PC-3 (cell line): Measurements from ENCODE around the gene RRAS. TPM values are rescaled to one million over a fixed set of nuclear protein-coding genes. Genes with fewer than 3 reads are reported as not detected.

ENCODE experiments used
- ATAC-seq: fragments of 200-7000 bp; cut with Tn5 transposase; 2 replicates; pipeline ENCODE4 v1.9.1; 2020; ENCODE audit warnings: mild to moderate bottlenecking, moderate library complexity
- BruUV-seq: library from RNA; stranded (reverse); fragments of 400-500 nt; replicated peaks from 2 replicates; lab custom pipeline; 2021; lab: Mats Ljungman, UMichigan
- CTCF ChIA-PET: fragments of 300-600 bp; sonication (Branson Sonifier 250); formaldehyde crosslinking; loops from one replicate; lab custom pipeline; 2022; ENCODE audit warnings: antibody characterized with exemption; lab: Charles Lee
- POLR2A ChIA-PET: fragments of 300-600 bp; sonication (Branson Sonifier 250); formaldehyde crosslinking; loops from one replicate; lab custom pipeline; 2022; ENCODE audit warnings: antibody characterized with exemption; ENCODE audit not compliant: unreplicated experiment; lab: Charles Lee
- DNase-seq: peaks from one replicate; pipeline ENCODE4 v3.0.0-alpha.2; 2015
- H2AFZ ChIP-seq: fragments of 300-600 bp; sonication (generic); 2 replicates; pipeline ENCODE4 v1.6.0; 2016; ENCODE audit warnings: antibody characterized with exemption, low read length
- H3F3A ChIP-seq: fragments of 300-600 bp; sonication (generic); one replicate; pipeline ENCODE4 v1.6.0; 2017; ENCODE audit warnings: antibody characterized with exemption, low read length, control low read depth, mild to moderate bottlenecking; ENCODE audit not compliant: unreplicated experiment
- H3K27ac ChIP-seq: fragments of 300-600 bp; sonication (generic); 2 replicates; pipeline ENCODE4 v1.5.1; 2016; ENCODE audit warnings: mild to moderate bottlenecking, low read length
- H3K27me3 ChIP-seq: fragments of 300-600 bp; sonication (generic); 2 replicates; pipeline ENCODE4 v1.6.1; 2016; ENCODE audit warnings: low read length, mixed read lengths
- H3K36me3 ChIP-seq: fragments of 300-600 bp; sonication (generic); 2 replicates; pipeline ENCODE4 v1.6.1; 2016; ENCODE audit warnings: low read depth, mixed run types, low read length, mixed read lengths
- H3K4me1 ChIP-seq: fragments of 300-600 bp; sonication (generic); 2 replicates; pipeline ENCODE4 v1.5.1; 2016; ENCODE audit warnings: low read length; ENCODE audit not compliant: insufficient read depth
- H3K4me2 ChIP-seq: fragments of 300-600 bp; sonication (generic); 2 replicates; pipeline ENCODE4 v1.6.0; 2016; ENCODE audit warnings: low read length
- H3K4me3 ChIP-seq: fragments of 300-600 bp; sonication (generic); 2 replicates; pipeline ENCODE4 v1.5.1; 2016; ENCODE audit warnings: mild to moderate bottlenecking, low read length, mixed read lengths
- H3K79me2 ChIP-seq: fragments of 300-600 bp; sonication (generic); 2 replicates; pipeline ENCODE4 v1.6.1; 2017; ENCODE audit warnings: low read length, mixed read lengths
- H3K9ac ChIP-seq: fragments of 300-600 bp; sonication (generic); 2 replicates; pipeline ENCODE4 v1.6.0; 2016; ENCODE audit warnings: mild to moderate bottlenecking, low read length
- H3K9me2 ChIP-seq: fragments of 300-600 bp; sonication (generic); replicated peaks from 2 replicates; pipeline ENCODE4 v1.6.1; 2016; ENCODE audit warnings: mixed run types, low read length, mixed read lengths
- H3K9me3 ChIP-seq: fragments of 300-600 bp; sonication (generic); 2 replicates; pipeline ENCODE4 v1.6.1; 2016; ENCODE audit warnings: low read length, mixed read lengths
- H4K20me1 ChIP-seq: fragments of 300-600 bp; sonication (generic); 2 replicates; pipeline ENCODE4 v1.6.1; 2016; ENCODE audit warnings: low read length, mixed read lengths
- CTCF ChIP-seq: fragments of 300-600 bp; sonication (generic); conservative IDR thresholded peaks from 2 replicates; pipeline ENCODE4 v1.5.1; 2017; ENCODE audit warnings: antibody characterized with exemption, low read depth, mild to moderate bottlenecking, low read length
- EZH2 ChIP-seq: fragments of 300-600 bp; sonication (generic); IDR thresholded peaks from one replicate; pipeline ENCODE4 v1.6.1; 2017; ENCODE audit warnings: antibody characterized with exemption, mild to moderate bottlenecking, low read length; ENCODE audit not compliant: unreplicated experiment
- EZH2phosphoT487 ChIP-seq: fragments of 300-600 bp; sonication (generic); IDR thresholded peaks from 2 replicates; pipeline ENCODE4 v1.6.1; 2018; ENCODE audit warnings: mild to moderate bottlenecking, antibody characterized with exemption, low read length, borderline replicate concordance
- intact Hi-C: fragments of 100-400 bp; cut with micrococcal nuclease; formaldehyde crosslinking; loops from 2 replicates; pipeline ENCODE4 v1.9.0; 2023
- total RNA-seq: library from RNA; depleted of rRNA; stranded (reverse); fragments of >200 nt; gene quantifications from 2 replicates; pipeline ENCODE4 v1.2.3, GENCODE V29; 2014

Gene RRAS
- total RNA-seq, 1 experiment from 2014 or later: 32.0 TPM

- ATAC-seq: no peak
- no peaks in the 10 kb centered on the region for H3K27me3 ChIP-seq
- no peak for TF ChIP-seq EZH2
- no peak for TF ChIP-seq CTCF
- TF ChIP-seq EZH2phosphoT487: no peak
- BruUV-seq: TSS peak; percentile 50
- peaks cover 21% of the 10 kb centered on the region for H3K79me2 ChIP-seq
- no peak for DNase-seq
- ChIA-PET POLR2A (no interaction called here), CTCF (no interaction called here)
- H3K4me3 ChIP-seq: no peak overlapping the region
- H3K27ac ChIP-seq: no peak overlapping the region
- intact Hi-C loops: no loop called here
- H3K4me2 ChIP-seq: no peak overlapping the region
- H3K9me2 ChIP-seq: no peaks in the 10 kb centered on the region
- H3K36me3 ChIP-seq: peaks cover 50% of the 10 kb centered on the region
- 0 out of 2 replicates have a peak, but pooled peaks cover 3% of the 10 kb centered on the region for H4K20me1 ChIP-seq
- H2AFZ ChIP-seq: no peak overlapping the region
- no peak overlapping the region for H3K9ac ChIP-seq
- H3K4me1 ChIP-seq: no peaks in the 10 kb centered on the region
- no peaks in the 10 kb centered on the region for H3F3A ChIP-seq
- no peaks in the 10 kb centered on the region for H3K9me3 ChIP-seq
Observed at GRCh38 chr19:49652551-49653465, 12.9 kb upstream of the RRAS start.

GRCh38 chr19:49651820-49652550 lies 12.0 kb upstream of the RRAS start:
- intact Hi-C loops: no loop called here
- no peaks in the 10 kb centered on the region for H3K9me3 ChIP-seq
- H3K27me3 ChIP-seq: no peaks in the 10 kb centered on the region
- TF ChIP-seq EZH2phosphoT487 (no peak), EZH2 (no peak), CTCF (no peak)
- no peak for DNase-seq
- no peak overlapping the region for H3K9ac ChIP-seq
- no peak for ATAC-seq
- H3K4me2 ChIP-seq: no peak overlapping the region
- ChIA-PET CTCF (no interaction called here), POLR2A (no interaction called here)
- H3K27ac ChIP-seq: no peak overlapping the region
- BruUV-seq: no TSS peak
- 0 out of 2 replicates have a peak, but pooled peaks cover 3% of the 10 kb centered on the region for H4K20me1 ChIP-seq
- no peaks in the 10 kb centered on the region for H3K4me1 ChIP-seq
- no peak overlapping the region for H3K4me3 ChIP-seq
- no peak overlapping the region for H2AFZ ChIP-seq
- no peaks in the 10 kb centered on the region for H3F3A ChIP-seq
- peaks cover 29% of the 10 kb centered on the region for H3K79me2 ChIP-seq
- peaks cover 50% of the 10 kb centered on the region for H3K36me3 ChIP-seq
- H3K9me2 ChIP-seq: no peaks in the 10 kb centered on the region
